Left renal cortex interstitium (tissue), 4 donors: Measurements from ENCODE around the gene MRPS31. TPM values are rescaled to one million over a fixed set of nuclear protein-coding genes. Genes with fewer than 3 reads are reported as not detected.

Source experiments
- DNase-seq, 4 donors: peaks; one replicate each; pipeline ENCODE4 v3.0.0-alpha.2; 2013; ENCODE audit warnings: low read depth in 4 of 4, low spot score in 2 of 4, missing footprints in 1 of 4
- polyA plus RNA-seq, 4 donors: library from polyadenylated mRNA; unstranded; fragments of 120-200 nt; gene quantifications; one replicate each; pipeline ENCODE4 v1.2.1, GENCODE V29; 2013; ENCODE audit not compliant: insufficient read length in 4 of 4

Gene MRPS31
- polyA plus RNA-seq, 4 donors = 39.6 to 59.6 (median 48.0) TPM

GRCh38 chr13:40679480-40679985, 91.5 kb downstream of the MRPS31 start:
- DNase-seq = no peak

Other genes with a start within 250 kb of the MRPS31 start
- gene FOXO1, start 104.5 kb downstream of the MRPS31 start, polyA plus RNA-seq = 10 to 100 TPM; 13.9 to 18.0 (median 14.6) TPM
- gene SLC25A15, start 18.4 kb upstream of the MRPS31 start, polyA plus RNA-seq = 10 to 100 TPM; 14.6 to 18.1 (median 17.5) TPM
- 10 to 100 TPM; 45.8 to 49.2 (median 47.9) TPM for gene ELF1, start 248.1 kb upstream of the MRPS31 start, polyA plus RNA-seq